Right renal pelvis (tissue), 4 donors: ENCODE data around the gene NF1. TPM values are rescaled to one million over a fixed set of nuclear protein-coding genes. Genes with fewer than 3 reads are reported as not detected.
"Not testable (repeated sequence)": the region's sequence is repeated elsewhere in the genome, so short reads cannot be mapped to it uniquely, and the experiment has no call there.

Source experiments
- DNase-seq, 4 donors: peaks; one replicate each; pipeline ENCODE4 v3.0.0-alpha.2; 2013; ENCODE audit warnings: low read depth in 4 of 4, low spot score in 3 of 4, missing footprints in 1 of 4
- polyA plus RNA-seq, 4 donors: library from polyadenylated mRNA; unstranded; fragments of 120-200 nt; gene quantifications; one replicate each; pipeline ENCODE4 v1.2.1, GENCODE V29; 2013; ENCODE audit not compliant: insufficient read length in 4 of 4

Gene NF1
- polyA plus RNA-seq, 4 donors = 36.6 to 42.1 (median 39.1) TPM

GRCh38 chr17:31320241-31320640, 225.5 kb downstream of the NF1 start:
- no peak for DNase-seq

GRCh38 chr17:31320791-31321190, 226.0 kb downstream of the NF1 start:
- DNase-seq = no peak

- no peak for DNase-seq
Observed at GRCh38 chr17:31321481-31321880, 226.7 kb downstream of the NF1 start, which contains the start of gene EVI2A. Gene EVI2A (minus strand): TSS chr17:31321622. CDS start chr17:31319013, 2,609 bp downstream.

DNA sequence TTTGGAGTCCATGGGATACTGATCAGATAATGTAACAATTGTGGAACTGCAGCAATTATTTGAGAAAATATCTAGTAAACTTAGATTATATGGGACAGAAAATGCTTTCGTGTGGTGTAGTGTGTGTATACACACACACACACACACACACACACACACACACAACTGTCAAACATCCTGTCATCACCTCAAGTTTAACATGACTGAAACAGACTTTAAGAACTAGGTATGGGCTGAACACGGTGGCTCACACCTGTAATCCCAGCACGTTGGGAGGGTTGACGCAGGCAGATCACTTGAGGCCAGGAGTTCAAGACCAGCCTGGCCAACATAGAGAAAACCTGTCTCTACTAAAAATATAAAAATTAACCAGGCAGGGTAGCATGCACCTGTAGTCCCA, 227.2 kb downstream of the NF1 start:
- DNase-seq = no peak

DNA sequence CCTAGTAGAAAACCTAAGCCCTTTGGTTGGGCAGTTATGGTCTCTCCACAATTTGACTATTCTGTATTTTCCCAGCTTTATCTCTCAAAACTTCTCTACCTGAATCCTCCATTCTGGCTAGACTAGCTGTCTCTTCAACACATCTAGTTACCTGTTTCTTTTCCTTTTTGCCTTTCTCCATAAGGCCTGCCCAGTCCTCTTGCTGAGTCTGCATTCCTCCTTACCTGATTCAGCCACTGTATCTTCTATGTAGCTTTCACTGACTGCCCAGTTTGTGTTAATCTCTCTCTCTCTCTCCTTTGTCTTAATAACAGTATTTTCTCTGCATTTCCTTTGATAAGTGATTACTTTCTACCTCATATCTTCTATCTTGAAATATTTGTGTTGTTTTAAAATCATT, 228.8 kb downstream of the NF1 start:
- DNase-seq = no peak

- no peak for DNase-seq
Observed at GRCh38 chr17:31327534-31328159, 232.9 kb downstream of the NF1 start.

GRCh38 chr17:31328160-31328535, 233.4 kb downstream of the NF1 start:
- no peak for DNase-seq

DNA sequence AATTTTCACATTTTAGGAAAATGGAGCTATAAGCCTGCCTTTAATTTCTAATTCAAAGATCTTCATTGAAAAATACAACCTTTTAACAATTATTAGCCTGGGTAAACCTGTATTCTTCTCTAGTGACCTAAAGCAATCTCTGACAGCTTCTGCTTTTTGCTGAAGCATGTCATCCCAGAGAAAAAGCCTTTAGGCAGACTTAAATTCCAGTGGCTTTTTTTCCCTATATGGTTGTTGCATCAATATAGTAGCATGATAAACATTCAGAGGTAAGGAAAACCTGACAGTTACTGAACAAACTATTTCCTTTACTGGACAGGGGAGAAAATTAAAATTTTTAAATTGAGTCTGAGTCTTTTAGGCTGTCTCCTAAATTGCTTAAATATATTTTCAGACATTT, 234.4 kb downstream of the NF1 start:
- no peak for DNase-seq

GRCh38 chr17:31339906-31340661, 245.3 kb downstream of the NF1 start:
- no peak for DNase-seq

GRCh38 chr17:31345191-31345747, 250.5 kb downstream of the NF1 start:
- not testable (repeated sequence) for DNase-seq

DNA sequence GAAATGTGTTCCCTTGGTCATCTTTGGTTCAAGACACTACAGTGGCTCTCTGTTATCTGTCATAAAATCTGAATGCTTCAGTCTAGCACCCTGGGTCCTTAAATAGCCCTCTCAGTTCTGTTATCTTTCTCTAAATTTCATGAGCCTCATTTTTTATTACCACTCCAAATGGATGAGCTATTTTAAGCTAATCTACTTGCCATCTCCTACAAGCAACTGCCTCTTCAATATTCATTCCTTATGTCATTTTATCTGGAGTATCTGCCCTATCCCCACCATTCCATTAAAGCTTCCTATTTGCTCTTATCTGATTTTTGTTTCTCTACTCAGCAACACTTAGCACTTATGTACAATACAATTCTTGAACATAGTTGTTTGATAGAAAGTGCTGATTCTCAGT, 254.7 kb downstream of the NF1 start:
- no peak for DNase-seq

- no peak for DNase-seq
Observed at GRCh38 chr17:31355935-31356334, 261.2 kb downstream of the NF1 start.

- DNase-seq = no peak
Observed at GRCh38 chr17:31357091-31357490, 262.3 kb downstream of the NF1 start.

DNA sequence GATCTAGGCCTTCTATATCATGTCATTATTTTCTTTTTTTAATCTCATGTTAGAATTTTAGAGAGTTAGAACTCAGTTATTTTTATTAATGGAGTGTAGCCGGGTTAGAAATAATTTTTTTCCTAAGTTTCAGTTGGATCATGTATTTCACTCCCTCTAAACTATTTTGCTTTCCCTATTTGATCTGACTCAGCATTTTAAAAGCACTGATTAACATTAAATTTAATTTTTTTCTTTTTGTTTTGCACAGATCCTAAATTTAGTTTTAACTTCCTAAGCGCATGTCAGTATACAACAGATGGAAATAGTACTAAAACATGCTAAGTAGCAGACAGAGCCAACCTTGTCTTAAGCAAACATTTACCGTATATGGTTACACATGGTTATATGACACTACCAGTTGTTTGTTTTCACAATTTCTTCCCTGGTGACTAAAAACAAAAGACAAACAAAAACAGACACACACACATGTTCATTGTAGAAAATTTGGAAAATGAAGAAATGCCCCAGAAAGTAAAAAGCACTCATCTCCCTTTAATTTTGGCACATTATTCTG, 263.1 kb downstream of the NF1 start:
- no peak for DNase-seq

DNA sequence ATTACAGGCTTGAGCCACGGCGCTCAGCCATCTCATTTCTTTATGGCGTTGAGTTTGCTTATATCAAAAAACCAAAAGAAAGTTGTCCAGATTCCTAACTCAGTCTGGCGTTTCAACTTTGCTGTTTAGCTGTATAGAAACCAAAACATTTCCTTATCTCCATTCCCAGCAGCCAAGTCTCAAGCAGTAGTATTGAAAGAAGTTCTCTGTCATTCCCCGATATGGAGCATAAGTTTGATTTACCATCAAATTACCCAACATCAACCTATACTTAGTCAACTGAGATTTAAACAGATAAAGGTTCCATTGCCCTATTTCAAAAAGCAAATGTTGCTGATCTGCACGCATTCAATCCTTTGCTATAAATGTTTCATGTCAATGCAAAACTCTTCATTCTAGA, 269.2 kb downstream of the NF1 start:
- DNase-seq = no peak

- no peak for DNase-seq
Observed at GRCh38 chr17:31366088-31366487, 271.3 kb downstream of the NF1 start.

- DNase-seq = no peak
Observed at GRCh38 chr17:31369266-31369665, 274.5 kb downstream of the NF1 start.

DNA sequence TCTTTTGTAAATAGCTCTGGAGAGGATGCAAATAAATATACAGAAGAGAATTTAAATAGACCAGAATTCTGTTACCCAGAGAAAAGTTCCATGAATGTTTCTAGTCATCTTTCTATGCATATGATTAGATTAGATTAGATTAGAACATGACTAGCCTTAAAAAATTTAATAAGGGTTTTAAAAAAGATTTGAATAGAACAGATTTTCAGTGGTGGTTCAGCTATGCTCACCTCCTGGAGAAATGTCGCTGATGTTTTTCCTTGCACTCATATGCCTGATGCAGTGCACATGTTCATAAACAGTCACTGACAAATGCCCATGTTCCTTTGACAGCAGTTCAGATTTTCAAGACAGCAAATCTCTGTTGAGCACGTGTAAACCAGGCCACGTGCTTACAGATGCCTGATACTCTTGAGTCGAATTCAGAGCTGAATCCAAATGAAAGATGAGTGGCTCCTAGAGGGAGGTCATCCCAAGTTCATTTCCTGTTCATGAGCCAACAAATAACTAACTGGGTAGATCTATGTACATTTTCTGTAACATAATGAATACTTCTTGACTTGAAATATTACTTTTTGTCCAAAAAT, 276.8 kb downstream of the NF1 start:
- DNase-seq = no peak

GRCh38 chr17:31373150-31374093, 278.6 kb downstream of the NF1 start:
- DNase-seq = no peak

- DNase-seq = no peak
Observed at GRCh38 chr17:31374094-31374447, 279.3 kb downstream of the NF1 start.
